GM19324 (cell line): ENCODE measurements around the gene PPP2R2C.

Experiments used
- ATAC-seq: cut with Tn5 transposase; IDR thresholded peaks from one replicate; pipeline ENCODE4 v1.9.1; 2021; ENCODE audit warnings: mild to moderate bottlenecking, moderate library complexity; ENCODE audit not compliant: unreplicated experiment, low FRiP score

The PPP2R2C gene

GRCh38 chr4:6277139-6277802 is 195.1 kb downstream of the PPP2R2C start:
- no peak for ATAC-seq

GRCh38 chr4:6275898-6276806 is 196.3 kb downstream of the PPP2R2C start:
- no peak for ATAC-seq

- no peak for ATAC-seq
These were observed 197.1 kb downstream of the PPP2R2C start for GRCh38 chr4:6275351-6275750.

GRCh38 chr4:6273661-6273990 is 198.8 kb downstream of the PPP2R2C start:
- ATAC-seq, result no peak

- ATAC-seq, result no peak
These were observed 199.4 kb downstream of the PPP2R2C start for GRCh38 chr4:6272863-6273660.

- no peak for ATAC-seq
These were observed 200.5 kb downstream of the PPP2R2C start for GRCh38 chr4:6271701-6272465.

GRCh38 chr4:6271206-6271605 is 201.2 kb downstream of the PPP2R2C start:
- ATAC-seq, result no peak

GRCh38 chr4:6270636-6271121 is 201.7 kb downstream of the PPP2R2C start:
- ATAC-seq, result no peak
